ENCODE measurements around the gene PRDX1.
A peak's percentile ranks its signal among the peaks of the same experiment; 100 is the strongest.

PRDX1 gene

DNA sequence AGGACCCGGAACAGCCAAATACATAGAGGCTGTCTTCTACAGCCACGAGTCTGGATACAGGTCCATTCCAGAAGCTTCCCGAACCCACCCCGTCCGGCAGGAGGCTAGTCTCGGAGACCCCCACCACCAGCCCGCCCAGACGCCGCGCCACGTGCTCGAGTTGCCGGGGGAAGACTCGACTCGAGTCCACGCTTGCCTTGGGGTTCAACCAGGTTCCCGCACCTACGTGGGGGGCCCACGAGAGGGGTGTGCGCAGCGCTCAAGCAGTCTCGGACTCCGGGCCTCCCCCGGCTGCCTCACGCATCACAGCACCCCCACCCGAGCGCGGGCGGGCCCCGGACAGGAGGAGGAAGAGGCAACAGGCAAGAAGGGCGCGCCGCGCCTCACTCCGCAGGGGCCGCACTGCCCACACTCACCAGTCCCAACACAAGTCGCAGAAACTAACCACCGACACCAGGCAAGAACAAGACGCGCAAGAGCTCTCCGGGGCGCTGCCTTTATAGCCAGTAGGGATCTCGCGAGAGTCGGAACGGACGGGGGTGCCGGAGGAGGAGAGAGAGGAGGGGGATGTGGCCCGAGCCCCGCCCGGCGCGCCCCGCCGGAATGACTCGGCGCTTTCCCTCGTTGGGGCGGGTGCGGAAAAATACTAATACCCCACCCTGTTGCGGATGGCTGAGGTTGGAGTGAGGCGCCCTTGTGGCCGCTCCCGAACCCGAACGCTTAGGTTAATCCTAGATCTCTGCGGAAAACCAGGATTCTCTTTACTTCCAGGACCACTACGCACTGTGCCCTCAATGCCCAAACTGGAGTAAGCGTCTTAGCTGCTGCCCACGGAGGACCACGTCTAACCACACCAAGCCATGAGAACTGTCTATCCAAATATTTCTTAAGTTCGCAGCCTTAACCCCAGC is at the start of gene PRDX1:
PRDX1 (minus strand) TSS at position 472 of the 911 bp plus-strand sequence. CDS start 2,841 bp downstream, outside the sequence.
- peak; percentile 97 for DNase-seq (ENCODE audit: low read depth)

DNA sequence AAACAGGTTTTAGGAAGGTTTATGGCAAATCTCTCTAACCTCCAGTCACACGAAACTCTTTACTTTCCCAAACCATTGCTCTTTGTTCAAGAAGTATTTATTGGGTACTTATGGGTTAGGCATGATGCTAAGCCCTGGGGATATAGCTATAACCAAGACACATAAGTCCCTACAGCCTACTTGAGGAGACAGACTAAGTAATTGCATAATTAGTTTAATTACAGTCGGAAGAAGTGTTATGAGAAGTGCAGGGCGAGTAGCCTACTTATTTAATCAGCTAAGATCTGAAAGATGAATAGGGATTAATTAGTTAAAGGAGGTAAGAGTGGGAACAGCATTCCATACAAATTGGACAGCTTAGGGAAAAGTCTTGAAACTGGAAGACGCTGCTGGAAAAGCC is 48.9 kb upstream of the PRDX1 start:
- DNase-seq (ENCODE audit: low read depth) = no peak

DNA sequence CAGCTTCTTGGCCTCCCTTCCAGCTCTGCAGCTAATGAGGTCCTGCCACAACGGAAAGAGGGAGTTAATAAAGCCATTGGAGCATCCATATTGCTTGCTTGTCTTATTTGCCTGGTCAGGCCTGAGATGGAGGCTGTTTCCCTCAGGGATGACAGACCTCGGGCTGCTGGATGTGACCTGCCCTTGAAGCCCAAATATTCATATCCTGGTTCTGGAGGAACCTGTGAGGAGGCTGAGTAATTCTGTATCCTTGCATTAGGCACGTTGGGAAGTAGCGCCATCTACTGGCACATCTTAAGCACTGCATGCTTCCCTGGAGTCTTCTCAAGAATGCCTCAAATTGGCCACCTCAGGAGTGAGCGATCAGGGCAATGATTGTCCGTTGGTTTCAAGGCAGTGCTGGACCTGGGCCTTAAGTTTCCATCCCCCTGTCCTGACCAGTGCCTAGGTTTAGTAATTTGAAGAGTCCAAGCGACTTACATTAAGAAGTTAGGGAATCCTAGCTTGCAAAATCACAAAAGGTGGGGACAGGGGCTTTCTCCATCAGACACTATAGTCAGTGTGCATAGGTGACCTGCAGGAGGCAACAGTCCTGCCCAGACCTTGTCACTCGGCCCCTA is 48.4 kb upstream of the PRDX1 start:
- DNase-seq (ENCODE audit: low read depth) = peak; percentile 63

DNA sequence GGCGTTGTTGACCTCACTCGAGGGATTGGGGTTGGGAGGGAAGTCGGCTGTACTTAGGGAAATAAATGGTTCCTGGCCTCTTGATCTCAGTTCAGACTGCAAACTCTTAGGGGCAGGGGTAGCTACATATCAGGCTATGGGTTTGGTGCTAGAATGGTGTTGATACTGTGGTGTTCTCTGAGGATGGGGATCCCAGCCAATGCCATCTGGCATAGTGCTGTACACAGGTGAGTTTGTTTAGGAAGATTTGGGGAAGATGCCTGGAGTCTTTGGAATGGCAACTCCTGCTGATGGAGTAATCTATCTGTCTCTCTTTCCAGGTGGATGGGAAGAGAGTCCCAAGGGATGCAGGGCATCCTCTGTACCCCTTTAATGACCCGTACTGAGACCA is 47.9 kb upstream of the PRDX1 start:
- DNase-seq (ENCODE audit: low read depth) = no peak

DNA sequence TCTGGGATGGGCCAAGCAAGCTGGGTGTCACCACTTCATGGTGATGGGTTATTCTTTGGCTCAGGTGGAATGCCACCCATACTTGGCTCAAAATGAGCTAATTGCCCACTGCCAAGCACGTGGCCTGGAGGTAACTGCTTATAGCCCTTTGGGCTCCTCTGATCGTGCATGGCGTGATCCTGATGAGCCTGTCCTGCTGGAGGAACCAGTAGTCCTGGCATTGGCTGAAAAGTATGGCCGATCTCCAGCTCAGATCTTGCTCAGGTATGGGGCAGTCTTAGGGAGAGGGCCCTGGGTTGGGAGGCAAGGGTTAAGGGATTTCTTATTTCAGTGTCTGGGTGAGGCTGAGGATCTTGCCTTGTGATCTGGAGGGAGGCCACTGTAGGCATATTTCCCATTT is 46.7 kb upstream of the PRDX1 start:
- no peak for DNase-seq (ENCODE audit: low read depth)

DNA sequence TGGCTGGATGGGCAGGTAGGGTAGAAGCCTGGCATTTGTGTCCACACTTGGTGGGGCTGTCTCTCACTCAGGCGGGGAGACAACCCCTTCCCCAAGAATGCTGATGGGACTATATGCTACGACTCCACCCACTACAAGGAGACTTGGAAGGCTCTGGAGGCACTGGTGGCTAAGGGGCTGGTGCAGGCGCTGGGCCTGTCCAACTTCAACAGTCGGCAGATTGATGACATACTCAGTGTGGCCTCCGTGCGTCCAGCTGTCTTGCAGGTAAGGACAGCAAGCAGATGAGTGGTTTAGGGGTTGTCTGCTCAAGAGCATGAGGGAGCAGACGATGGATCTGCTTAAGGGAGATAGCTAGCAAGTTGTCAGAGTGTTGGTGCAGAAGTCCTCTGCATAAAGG is 46.2 kb upstream of the PRDX1 start:
- no peak for DNase-seq (ENCODE audit: low read depth)

DNA sequence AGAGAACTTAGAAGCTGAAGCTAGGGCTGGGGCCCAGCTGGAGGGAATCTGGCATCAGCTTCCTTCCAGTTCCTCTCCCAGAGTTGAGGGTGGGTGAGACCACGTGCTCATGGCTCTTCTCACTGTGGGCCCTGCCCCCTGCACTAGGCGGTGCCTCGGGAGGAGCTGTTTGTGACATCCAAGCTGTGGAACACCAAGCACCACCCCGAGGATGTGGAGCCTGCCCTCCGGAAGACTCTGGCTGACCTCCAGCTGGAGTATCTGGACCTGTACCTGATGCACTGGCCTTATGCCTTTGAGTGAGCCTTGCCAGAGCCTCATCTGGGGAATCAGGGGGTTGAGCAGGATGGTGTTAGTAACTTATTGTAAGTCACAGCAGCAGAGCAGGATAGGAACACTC is 45.0 kb upstream of the PRDX1 start:
- no peak for DNase-seq (ENCODE audit: low read depth)

DNA sequence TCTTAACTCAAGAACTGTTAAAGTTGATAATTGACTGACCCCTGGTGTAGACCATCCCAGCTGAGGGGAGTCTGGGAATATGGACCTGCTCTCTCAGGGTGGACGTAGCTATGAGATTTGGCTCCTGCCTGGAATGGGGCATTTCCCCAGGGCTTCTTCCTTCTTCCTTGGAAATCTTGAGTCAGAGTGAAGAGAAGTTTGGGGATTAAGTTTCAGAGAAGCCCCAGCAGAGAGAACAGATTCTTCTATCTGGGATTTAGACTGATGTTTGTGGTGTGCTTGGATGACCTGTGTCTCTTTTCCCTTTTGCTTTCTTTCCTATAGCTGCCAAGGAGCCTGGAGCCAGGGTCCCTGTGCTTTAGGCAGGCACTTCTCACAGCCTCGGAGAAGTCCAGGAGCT is 42.2 kb upstream of the PRDX1 start:
- DNase-seq (ENCODE audit: low read depth) = no peak

DNA sequence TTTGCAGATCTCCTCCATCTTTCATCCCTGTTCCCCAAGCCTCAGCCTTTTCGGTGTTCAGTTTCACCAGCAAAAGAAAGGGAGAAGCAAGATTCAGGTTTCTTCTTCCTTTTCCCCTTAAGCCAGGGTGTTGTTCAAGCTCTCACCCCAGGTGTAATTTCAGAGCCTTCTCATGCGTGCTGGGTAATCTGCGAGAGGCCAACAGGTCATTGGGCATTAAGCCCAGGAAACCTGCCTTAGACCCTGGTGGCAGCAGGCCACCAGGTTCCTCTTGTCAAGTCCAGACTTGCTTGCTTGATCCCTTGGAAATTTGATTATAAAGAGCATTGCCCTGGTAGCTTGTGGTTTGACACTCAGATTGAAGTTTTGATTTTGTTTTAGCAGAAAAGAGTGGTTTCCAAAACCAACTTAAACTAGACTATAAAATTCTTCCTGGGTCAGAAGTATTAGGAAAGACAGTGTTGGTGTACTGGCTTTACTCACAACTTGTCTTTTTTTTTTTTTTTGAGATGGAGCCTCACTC is 35.8 kb upstream of the PRDX1 start:
- DNase-seq (ENCODE audit: low read depth) = no peak

DNA sequence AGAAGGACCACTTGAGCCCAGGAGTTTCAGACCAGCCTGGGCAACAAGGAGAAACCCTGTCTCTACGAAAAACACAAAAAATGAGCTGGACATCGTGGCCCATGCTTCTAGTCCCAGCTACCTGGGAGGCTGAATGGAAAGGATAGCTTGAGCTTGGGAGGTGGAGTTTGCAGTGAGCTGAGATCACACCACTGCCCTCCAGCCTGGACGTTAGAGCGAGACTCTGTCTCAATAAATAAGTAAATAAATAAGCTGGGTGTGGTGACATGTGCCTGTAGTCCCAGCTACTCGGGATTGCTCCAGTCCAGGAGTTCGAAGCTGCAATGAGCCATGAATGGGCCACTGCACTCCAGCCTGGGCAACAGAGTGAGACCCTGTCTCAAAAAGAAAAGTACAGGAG is 32.5 kb upstream of the PRDX1 start:
- DNase-seq (ENCODE audit: low read depth) = no peak

DNA sequence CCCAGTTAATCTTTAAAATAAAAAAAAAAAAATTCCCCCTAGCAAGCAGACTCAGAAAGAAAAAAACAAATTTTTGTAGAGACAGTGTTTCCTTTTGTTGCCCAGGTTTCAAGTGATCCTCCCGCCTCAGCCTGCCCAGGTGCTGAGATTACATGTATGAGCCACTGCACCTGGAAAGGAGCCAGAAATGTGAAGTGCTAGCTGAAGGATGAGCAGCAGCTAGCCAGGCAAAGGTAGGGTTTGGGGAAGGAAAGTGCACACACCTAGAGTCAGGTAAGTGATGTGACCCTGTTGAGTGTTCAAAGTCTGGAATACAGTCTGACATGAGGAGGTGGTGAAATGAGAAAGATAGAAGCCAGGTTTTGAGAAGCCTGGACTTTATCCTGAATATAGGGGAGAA is 30.6 kb upstream of the PRDX1 start:
- no peak for DNase-seq (ENCODE audit: low read depth)

DNA sequence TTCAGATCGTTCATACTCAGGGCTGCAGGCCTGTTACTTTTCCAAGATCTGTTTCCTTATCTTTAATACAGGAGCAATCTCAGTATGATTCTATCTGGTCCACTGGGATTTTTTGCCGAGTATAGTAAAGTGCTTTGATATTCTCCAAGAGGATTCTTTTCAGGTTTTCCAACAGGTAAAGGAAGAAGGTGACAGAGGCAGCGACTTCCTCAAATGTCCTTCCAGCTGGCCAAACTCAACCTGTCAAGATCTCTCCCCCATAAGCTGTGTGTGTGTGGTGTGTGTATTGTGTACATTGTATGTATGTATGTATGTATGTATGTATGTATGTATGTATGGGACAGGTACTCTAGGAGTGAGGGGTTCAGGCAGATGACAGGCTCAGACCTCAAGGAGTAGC is 30.0 kb upstream of the PRDX1 start:
- no peak for DNase-seq (ENCODE audit: low read depth)

DNA sequence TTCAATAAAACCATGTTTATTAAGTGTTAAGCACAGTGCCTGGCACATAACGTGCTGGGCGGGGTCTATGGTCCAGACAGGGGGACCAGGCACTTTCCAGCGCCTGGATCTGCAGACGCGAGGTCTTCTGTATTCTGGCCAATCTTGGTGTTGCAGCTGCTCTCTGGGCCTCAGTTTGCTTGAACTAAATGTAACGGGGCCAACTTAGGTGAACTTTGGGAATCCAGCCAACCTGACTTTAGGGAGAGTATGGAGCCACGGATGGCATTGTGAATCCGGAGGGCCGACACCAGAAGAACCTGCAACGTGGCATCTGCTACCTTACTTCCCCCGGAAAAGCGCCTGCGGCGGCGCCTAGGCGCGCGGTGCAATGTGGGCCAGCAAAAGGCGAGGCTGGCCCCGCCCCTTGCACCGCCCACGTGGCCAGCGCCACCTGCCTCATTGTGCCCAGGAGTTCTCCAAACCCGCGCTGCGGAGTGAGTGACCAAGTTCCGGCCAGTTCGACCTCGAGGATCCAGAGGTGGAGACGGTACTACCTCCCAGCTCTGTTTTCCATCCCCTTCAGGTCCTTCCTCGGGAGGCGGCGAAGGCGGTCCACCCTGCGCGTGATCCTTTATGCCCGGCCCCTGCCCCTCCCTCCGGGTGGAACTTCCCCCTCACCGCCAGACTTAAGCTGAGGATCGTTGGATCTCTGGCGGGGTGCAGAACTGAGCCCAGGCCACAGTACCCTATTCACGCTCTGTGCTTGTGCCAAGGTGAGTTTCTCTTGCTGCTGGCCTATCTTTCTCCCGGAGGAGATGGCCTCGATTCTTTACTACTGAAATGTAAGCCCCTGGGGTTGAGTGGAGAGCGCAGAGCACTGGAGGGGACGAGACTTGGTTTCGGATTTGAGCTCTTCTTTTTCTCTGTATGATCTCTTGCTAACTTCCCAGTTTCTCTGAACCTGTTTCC is 29.0 kb upstream of the PRDX1 start, which contains the start of gene AKR1A1:
AKR1A1 (plus strand) TSS at position 426 of the 951 bp plus-strand sequence. CDS start 10,969 bp downstream, outside the sequence.
- peak; percentile 83 for DNase-seq (ENCODE audit: low read depth)

DNA sequence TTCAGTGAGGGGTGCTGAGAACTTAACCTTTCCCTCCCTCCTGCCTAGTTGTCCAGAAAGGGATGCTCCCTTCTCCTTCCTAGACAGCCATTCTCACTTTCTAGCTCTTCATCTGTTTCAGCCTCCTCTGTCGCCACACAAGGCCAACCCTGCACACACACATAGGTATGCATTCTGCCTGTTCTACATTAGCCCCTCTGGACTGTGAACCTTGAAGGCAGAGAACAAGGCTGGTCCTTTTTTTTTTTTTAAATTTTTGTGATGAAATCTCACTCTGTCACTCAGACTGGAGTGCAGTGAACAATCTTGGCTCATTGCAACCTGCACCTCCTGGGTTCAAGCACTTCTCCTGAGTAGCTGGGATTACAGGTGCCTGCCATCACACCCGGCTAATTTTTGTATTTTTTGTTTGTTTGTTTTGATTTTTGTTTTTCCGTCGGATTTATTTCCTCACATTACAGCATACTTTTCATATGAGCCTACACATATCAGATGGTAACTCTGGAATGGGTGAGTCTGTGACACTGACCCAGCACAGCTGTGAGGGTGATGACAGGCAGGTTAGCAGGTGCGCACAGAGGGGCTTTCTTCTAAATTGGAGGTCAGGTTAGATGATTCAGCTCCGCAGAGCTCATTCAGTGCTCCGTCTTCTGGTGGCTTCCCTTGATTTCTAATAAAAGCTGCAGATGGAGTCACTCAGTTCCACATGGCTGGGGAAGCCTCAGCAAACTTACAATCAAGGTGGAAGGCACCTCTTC is 24.0 kb upstream of the PRDX1 start:
- DNase-seq (ENCODE audit: low read depth) = no peak

DNA sequence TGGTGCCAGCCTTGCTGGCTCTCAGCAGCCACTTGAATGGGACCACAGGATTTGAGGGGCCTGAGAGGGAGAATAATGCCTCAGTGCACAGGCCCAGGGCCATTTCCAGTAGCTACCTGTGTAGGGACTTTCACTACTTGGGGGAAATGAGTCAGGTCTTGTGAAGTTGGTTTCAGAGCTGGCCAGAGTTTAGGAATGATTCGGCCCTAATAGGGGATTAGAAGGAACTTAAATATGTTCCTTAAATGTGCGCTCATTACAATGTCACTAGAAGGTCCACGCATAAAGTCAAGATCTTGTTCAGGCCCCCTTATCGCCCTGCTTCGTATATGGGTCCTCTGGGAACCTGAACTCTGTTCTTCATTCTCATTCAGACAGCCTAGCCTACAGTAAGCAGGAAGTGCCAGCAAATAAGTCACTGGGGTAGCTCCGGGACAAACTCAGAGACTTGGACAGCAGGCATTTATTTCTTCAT is 23.4 kb upstream of the PRDX1 start:
- DNase-seq (ENCODE audit: low read depth) = no peak

DNA sequence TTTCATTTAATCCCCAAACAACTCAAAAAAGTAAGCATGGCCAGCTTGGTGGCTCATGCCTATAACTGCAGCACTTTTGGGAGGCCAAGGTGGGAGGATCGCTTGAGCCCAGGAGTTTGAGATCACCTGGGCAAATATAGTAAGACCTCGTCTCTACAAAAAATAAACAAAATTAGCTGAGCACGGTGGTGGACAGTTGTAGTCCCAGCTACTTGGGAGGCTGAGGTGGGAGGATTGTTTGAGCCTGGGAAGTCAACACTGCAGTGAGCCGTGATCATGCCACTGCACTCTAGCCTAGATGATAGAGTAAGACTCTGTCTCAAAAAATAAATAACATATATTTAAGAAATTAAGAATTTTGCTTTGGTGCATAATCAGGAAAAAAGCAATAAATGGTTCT is 22.8 kb upstream of the PRDX1 start:
- no peak for DNase-seq (ENCODE audit: low read depth)

DNA sequence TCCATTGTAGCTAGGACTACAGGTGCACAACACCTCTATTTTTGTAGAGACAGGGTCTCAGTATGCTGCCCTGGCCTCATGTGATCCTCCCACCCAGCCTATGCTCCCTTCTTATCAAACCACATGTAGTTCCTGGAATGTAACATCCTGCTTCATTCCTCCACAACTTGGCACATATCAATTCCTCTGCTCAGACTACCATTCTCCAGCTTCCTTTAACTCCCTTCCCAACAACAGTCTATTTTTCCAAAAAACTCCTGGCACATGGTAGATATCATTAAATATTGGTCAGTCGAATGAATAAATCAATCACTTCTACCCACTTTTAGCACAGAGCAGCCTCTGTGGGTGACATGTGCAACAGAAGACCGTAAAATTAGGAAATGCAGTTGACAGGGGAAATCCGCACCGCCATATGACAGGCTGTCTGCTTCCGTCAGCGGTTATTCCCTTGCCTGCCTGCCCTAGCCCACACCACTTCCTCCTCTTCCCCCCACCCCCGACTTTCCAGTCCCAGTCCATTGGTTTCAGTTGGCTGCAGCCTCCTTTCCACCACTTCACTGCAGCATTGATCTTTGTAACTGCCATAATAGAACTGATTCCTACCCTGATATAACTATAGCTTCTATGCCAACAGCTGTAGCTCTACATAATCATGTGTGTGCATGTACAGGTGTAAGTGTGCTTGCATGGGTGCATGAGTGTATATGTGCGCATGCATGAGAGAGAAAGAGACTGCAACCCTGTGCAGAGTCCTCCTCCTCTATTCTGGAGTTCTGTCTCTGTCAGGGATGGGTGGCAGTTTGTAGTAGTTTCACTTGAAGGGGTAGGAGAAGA is 22.1 kb upstream of the PRDX1 start:
- DNase-seq (ENCODE audit: low read depth) = peak; percentile 76

DNA sequence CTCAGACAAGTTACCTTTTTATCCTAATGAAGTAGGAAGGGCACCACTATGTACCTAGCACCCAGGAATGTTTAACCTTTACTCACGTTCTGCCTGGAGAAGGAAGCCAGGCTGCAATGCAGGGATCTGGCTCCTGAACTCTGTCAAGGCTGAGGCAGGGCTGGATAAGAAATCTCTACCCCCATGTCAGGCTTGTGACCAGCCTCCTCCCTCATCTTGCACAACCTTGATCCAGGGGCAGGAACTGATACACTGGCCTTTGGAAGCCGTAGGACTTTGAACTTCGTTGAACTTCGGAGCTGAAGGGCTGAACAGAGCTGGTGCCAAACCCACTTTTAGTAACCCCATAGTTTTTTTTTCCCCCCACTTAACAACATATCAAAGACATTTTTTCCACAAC is 20.9 kb upstream of the PRDX1 start:
- DNase-seq (ENCODE audit: low read depth) = no peak

DNA sequence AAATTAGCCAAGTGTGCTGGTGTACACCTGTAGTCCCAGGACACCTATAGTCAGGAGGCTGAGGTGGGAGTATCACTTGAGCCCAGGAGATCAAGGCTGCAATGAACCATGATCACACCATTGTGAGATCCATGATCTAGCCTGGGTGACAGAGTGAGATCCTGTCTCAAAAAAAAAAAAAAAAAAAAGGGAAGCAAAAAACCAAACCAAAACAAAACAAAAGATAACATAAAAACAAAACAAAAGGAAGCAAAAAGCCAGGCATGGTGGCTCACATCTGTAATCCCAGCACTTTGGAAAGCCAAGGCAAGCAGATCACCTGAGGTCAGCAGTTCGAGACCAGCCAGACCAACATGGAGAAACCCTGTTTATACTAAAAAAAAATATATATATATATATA is 19.5 kb upstream of the PRDX1 start:
- DNase-seq (ENCODE audit: low read depth) = no peak

DNA sequence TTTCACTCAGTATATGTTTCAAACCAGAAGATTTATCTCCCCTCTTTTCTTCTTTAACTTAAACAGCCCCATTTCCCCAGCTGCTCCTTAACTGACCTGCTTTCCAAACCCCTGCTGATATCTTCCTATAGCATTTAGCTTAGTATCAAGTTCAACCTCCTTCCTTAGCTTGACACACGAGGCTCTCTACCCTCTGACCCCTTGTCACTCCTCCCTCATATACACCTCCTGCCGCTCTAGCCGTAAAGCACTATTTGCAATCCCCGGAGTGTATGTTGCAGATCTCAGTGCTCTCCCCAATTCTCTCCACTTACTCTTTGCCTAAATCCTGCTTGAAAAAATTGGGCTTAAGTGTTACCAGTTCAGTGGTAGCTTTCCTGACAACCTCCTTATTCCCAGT is 15.2 kb upstream of the PRDX1 start:
- no peak for DNase-seq (ENCODE audit: low read depth)
